Ascending aorta (tissue), 2 donors: ENCODE results near the gene SERTAD3. TPM values are rescaled to one million over a fixed set of nuclear protein-coding genes. Genes with fewer than 3 reads are reported as not detected.

Experiments used
- DNase-seq, 2 donors: peaks; one replicate each; pipeline ENCODE4 v3.0.0-alpha.2; 2019; ENCODE audit warnings: low spot score in 2 of 2
- H3K27ac ChIP-seq, 2 donors: fragments of 200-600 bp; sonication (generic); one replicate each; pipeline ENCODE4 v1.5.1; 2016 to 2017; ENCODE audit warnings: mild to moderate bottlenecking in 1 of 2
- H3K27me3 ChIP-seq: fragments of 200-600 bp; sonication (generic); one replicate; pipeline ENCODE4 v1.5.1; 2017
- H3K36me3 ChIP-seq, 2 donors: fragments of 200-600 bp; sonication (generic); one replicate each; pipeline ENCODE4 v1.5.1; 2016
- H3K4me1 ChIP-seq, 2 donors: fragments of 200-600 bp; sonication (generic); one replicate each; pipeline ENCODE4 v1.5.1; 2016 to 2017; ENCODE audit warnings: mild to moderate bottlenecking in 1 of 2
- H3K4me3 ChIP-seq, 2 donors: fragments of 200-600 bp; sonication (generic); one replicate each; pipeline ENCODE4 v1.5.1; 2016 to 2017; ENCODE audit warnings: mild to moderate bottlenecking in 1 of 2
- H3K9me3 ChIP-seq, 2 donors: fragments of 200-600 bp; sonication (generic); one replicate each; pipeline ENCODE4 v1.5.1; 2016
- intact Hi-C: fragments of 100-400 bp; cut with DNase I; formaldehyde crosslinking; loops from one replicate; pipeline ENCODE4 v1.15.1; 2023
- total RNA-seq: library from RNA; depleted of rRNA; stranded (reverse); fragments of >200 nt; gene quantifications from one replicate; pipeline ENCODE4 v1.1.0, GENCODE V29; 2016
- TF ChIP-seq, protein P1 (sequence below), 3 experiments: fragments of 200-600 bp in 2 of 3; fragments of 450-650 bp in 1 of 3; sonication (generic) in 2 of 3; IDR thresholded peaks; one replicate each; pipeline ENCODE4 v1.5.1; 2016 to 2019; ENCODE audit warnings: antibody characterized with exemption in 3 of 3, mild to moderate bottlenecking in 1 of 3, moderate library complexity in 1 of 3

The SERTAD3 gene
- total RNA-seq, 1 donor from 2014 or later: 36.9 TPM

DNA sequence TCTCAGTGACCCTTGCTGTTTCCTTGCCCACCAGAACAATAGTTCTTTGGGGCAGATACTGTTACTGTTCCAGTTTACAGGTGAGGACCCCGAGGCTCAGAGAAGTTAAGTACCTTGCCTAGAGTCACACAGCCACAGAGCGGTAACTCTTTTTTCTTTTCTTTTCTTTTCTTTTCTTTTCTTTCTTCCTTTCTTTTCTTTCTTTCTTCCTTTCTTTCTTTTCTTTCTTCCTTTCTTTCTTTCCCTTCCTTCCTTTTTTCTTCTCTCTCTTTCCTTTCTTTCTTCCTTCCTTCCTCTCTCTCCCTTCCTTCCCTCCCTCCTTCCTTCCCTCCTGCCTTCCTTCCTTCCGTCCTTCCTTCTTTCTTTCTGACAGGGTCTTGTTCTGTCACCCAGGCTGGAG, 26.1 kb downstream of the SERTAD3 start:
- no peak for DNase-seq
- no peak overlapping the region for H3K4me3 ChIP-seq
- no peaks in the 10 kb centered on the region for H3K9me3 ChIP-seq
- H3K36me3 ChIP-seq: peaks cover 8 to 11% of the 10 kb centered on the region in 2 donors
- H3K27me3 ChIP-seq: no peaks in the 10 kb centered on the region
- peaks cover 10 to 18% of the 10 kb centered on the region in 2 donors for H3K4me1 ChIP-seq
- TF ChIP-seq, protein P1, sequence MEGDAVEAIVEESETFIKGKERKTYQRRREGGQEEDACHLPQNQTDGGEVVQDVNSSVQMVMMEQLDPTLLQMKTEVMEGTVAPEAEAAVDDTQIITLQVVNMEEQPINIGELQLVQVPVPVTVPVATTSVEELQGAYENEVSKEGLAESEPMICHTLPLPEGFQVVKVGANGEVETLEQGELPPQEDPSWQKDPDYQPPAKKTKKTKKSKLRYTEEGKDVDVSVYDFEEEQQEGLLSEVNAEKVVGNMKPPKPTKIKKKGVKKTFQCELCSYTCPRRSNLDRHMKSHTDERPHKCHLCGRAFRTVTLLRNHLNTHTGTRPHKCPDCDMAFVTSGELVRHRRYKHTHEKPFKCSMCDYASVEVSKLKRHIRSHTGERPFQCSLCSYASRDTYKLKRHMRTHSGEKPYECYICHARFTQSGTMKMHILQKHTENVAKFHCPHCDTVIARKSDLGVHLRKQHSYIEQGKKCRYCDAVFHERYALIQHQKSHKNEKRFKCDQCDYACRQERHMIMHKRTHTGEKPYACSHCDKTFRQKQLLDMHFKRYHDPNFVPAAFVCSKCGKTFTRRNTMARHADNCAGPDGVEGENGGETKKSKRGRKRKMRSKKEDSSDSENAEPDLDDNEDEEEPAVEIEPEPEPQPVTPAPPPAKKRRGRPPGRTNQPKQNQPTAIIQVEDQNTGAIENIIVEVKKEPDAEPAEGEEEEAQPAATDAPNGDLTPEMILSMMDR (IDR thresholded peaks at IDR 0.05): no peak
- peak overlapping the region in 1 of 2 donors; percentile 31 for H3K27ac ChIP-seq
- intact Hi-C loops: no loop called here

DNA sequence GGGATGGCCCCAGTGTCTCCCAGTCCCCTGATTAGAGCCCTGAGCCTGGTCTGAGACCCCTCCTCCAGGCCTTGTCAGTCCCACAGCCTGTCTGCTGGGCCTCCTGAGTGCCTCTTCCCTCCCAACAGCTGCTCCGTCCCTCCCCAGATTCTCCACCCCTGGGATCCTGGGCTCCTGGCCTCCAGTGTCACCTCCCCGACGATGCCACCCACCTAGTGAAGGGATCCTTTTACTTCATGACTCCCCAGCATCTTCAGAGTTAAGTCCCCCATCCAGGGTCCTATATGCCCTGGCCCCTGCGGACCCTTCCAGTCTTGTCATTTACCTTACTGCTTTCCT, 26.5 kb downstream of the SERTAD3 start:
- Histone ChIP-seq H3K36me3 (peaks cover 4 to 6% of the 10 kb centered on the region in 2 donors), H3K27me3 (no peaks in the 10 kb centered on the region), H3K4me1 (peaks cover 9 to 13% of the 10 kb centered on the region in 2 donors), H3K27ac (peak overlapping the region; percentile 31 to 56), H3K4me3 (no peak overlapping the region), H3K9me3 (no peaks in the 10 kb centered on the region)
- intact Hi-C loops: no loop called here
- DNase-seq: no peak
- TF ChIP-seq, protein P1 (IDR thresholded peaks at IDR 0.05): no peak

DNA sequence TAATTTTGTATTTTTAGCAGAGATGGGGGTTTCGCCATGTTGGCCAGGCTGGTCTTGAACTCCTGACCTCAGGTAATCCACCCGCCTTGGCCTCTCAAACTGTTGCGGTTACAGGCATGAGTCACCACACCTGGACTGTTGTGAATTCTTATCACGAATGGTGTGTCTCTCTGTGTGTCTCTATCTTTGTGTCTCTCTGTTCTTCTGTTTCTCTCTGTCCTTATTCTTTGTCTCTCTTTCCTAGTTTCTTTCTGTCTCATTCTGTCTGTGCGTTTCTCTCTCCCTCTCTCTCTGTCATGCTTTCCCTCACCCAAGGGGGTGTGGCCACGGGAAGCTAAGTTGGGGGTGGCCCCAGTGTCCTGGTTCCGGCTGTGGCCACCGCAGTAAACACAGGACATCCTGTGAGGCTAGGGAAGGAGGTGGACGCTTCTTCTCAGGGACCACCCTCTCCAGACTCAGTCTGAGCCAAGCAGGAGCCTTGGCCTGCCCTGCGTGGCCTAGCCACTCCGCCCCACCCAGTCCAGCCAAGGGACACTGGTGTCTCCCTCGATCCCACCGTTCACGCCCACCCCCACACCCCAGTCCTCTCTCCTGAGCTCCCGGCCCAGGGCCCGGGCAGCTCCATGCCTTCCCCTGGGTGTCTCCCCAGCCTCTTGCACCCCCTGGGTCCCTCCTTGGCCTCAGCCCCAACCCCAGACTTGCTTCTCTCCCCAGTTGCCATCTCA, 27.1 kb downstream of the SERTAD3 start:
- Histone ChIP-seq H3K27ac (peak overlapping the region; percentile 31 to 56), H3K36me3 (peaks cover 0 to 1% of the 10 kb centered on the region in 2 donors), H3K27me3 (no peaks in the 10 kb centered on the region), H3K4me1 (peaks cover 7 to 9% of the 10 kb centered on the region in 2 donors), H3K9me3 (no peaks in the 10 kb centered on the region), H3K4me3 (no peak overlapping the region)
- DNase-seq: no peak
- intact Hi-C loops: no loop called here
- TF ChIP-seq, protein P1 (IDR thresholded peaks at IDR 0.05): no peak

DNA sequence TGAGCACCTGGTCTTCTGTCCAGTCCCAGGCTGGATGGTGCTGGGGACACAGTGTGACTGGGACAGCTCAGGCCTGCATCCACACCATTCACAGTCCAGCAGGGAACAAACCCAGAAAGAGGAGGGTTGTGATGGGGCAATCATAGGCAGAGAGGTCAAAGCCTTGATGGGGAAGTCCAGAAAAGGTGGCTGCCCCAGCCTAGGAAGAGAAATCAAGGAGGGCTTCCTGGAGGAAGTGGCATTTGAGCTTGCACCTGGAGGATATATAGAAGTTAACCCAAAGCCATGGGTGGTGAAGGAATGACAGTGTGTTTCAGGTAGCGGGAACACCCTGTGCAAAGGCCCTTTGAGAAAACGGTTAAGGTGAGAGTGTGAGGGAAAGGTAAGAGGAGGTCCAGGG, 28.4 kb downstream of the SERTAD3 start:
- Histone ChIP-seq H3K9me3 (no peaks in the 10 kb centered on the region), H3K27me3 (no peaks in the 10 kb centered on the region), H3K27ac (no peak overlapping the region), H3K4me1 (peaks cover 0 to 11% of the 10 kb centered on the region in 2 donors), H3K4me3 (no peak overlapping the region), H3K36me3 (no peaks in the 10 kb centered on the region)
- intact Hi-C loops: no loop called here
- TF ChIP-seq, protein P1 (IDR thresholded peaks at IDR 0.05): no peak
- no peak for DNase-seq

DNA sequence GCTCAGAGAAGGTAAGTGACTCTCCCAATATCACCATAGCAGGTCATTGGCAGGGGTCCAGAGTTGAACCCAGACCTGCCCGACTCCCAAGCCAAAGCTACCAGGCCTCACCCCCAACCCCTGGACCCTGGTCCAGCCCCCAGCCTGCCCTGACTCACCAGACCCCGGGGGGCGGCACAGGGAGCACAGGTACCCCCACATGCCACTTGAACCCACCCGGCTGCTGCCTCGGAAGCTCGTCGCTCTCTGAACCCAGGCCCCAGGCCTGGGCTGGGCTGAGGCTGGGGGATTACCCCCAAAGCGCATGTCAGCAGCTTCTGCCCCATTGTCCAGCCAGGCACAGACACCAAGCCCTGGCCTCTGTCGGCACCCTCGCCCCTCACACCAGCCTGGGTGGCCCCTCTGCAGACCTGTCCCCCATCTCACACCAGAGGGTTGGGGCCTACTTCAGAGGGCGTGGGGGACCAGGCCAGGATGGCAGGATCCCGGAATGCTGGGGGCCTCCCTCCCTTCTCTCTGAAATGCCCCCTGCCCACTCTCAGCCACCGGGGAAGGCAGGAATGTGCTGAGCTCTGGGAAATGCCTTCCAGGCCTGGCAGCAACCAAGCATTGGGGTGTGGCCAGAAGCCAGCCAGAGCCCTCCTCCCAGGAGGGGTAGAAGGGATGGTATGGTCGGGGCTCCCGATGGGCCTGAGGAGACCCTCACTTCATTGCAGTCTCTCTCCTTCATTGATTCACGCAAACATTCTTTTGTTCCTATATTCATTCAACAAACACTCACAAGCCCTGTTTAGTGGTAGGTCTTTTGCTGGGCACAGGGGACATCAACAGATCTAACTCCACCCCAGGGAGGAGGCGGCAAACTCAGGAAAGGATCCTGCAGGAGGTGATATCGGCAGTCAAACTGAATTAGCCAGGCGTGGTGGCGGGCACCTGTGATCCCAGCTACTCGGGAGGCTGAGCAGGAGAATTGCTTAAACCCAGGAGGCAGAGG, 29.3 kb downstream of the SERTAD3 start:
- no peak overlapping the region for H3K27ac ChIP-seq
- no peaks in the 10 kb centered on the region for H3K36me3 ChIP-seq
- no peaks in the 10 kb centered on the region for H3K9me3 ChIP-seq
- no peak for DNase-seq
- TF ChIP-seq, protein P1 (IDR thresholded peaks at IDR 0.05): no peak
- intact Hi-C loops: no loop called here
- peaks cover 0 to 11% of the 10 kb centered on the region in 2 donors for H3K4me1 ChIP-seq
- no peaks in the 10 kb centered on the region for H3K27me3 ChIP-seq
- no peak overlapping the region for H3K4me3 ChIP-seq
